T follicular helper cell (primary cell): ENCODE data around the gene COA7.

Source experiments
- DNase-seq: peaks from one replicate; pipeline ENCODE4 v3.0.0-alpha.2; 2020; ENCODE audit warnings: low read depth

Gene COA7

GRCh38 chr1:52635321-52636089 is 62.6 kb downstream of the COA7 start:
- DNase-seq, result no peak
